GM12875 (cell line): Measurements from ENCODE around the gene COA8.

Experiments used
- H3K4me3 ChIP-seq: one replicate; pipeline ENCODE4 v1.5.1; 2011; ENCODE audit warnings: low read depth, low read length, control low read depth
- TF ChIP-seq, protein P1 (sequence below): IDR thresholded peaks from 2 replicates; pipeline ENCODE4 v1.5.1; 2011; ENCODE audit warnings: low read depth, mild to moderate bottlenecking, control low read depth, inconsistent platforms, low read length, moderate library complexity, borderline replicate concordance; ENCODE audit not compliant: insufficient read depth

The COA8 gene

GRCh38 chr14:103578401-103579075, 15.8 kb downstream of the COA8 start:
- TF ChIP-seq, protein P1, sequence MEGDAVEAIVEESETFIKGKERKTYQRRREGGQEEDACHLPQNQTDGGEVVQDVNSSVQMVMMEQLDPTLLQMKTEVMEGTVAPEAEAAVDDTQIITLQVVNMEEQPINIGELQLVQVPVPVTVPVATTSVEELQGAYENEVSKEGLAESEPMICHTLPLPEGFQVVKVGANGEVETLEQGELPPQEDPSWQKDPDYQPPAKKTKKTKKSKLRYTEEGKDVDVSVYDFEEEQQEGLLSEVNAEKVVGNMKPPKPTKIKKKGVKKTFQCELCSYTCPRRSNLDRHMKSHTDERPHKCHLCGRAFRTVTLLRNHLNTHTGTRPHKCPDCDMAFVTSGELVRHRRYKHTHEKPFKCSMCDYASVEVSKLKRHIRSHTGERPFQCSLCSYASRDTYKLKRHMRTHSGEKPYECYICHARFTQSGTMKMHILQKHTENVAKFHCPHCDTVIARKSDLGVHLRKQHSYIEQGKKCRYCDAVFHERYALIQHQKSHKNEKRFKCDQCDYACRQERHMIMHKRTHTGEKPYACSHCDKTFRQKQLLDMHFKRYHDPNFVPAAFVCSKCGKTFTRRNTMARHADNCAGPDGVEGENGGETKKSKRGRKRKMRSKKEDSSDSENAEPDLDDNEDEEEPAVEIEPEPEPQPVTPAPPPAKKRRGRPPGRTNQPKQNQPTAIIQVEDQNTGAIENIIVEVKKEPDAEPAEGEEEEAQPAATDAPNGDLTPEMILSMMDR: no peak
- no peak overlapping the region for H3K4me3 ChIP-seq

DNA sequence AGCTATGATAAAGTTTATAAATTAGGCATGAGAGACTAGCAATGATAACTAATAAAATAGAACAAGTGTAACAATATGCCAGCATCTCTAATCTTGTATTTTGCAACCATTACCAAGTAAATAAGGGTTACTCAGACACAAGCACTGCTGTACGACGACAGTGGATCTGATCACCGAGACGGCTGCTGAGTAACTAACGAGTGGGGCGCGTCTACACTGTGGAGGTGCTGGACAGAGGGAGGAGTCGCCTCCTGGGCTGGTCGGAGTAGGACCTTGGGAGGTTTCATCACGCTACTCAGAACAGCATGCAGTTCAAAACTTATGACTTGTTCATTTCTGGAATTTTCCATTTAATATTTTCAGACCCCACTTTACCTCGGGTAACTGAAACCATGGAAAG, 18.4 kb downstream of the COA8 start:
- TF ChIP-seq, protein P1: no peak
- H3K4me3 ChIP-seq: no peak overlapping the region

- TF ChIP-seq, protein P1: no peak
- no peak overlapping the region for H3K4me3 ChIP-seq
These were observed 19.4 kb downstream of the COA8 start for GRCh38 chr14:103581954-103582703.

- TF ChIP-seq, protein P1: no peak
- no peak overlapping the region for H3K4me3 ChIP-seq
These were observed 21.7 kb downstream of the COA8 start for GRCh38 chr14:103584326-103584915.

DNA sequence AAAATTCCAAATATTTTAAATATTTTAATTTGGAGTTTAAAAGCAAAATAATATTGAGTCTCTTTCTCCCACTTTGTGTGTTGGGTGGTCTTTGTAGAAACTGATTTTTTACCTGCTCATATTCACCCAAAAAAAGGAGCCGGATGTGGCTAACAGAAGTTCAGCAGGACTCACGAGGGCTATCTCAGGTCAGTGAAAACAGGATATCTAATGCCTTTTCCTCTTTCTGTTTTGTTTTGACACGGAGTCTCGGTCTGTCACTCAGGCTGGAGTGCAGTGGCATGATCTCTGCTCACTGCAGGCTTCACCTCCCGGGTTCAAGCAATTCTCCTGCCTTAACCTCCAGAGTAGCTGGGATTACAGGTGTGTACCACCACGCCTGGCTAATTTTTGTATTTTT, 30.8 kb downstream of the COA8 start:
- TF ChIP-seq, protein P1: no peak

GRCh38 chr14:103594265-103594664, 31.5 kb downstream of the COA8 start:
- TF ChIP-seq, protein P1: no peak
- H3K4me3 ChIP-seq: no peak overlapping the region

More for the DNA sequence above, 30.8 kb downstream of the COA8 start:
- H3K4me3 ChIP-seq: no peak overlapping the region
